Lower lobe of right lung (tissue), 2 donors: ENCODE measurements around the gene AKAP6. TPM values are rescaled to one million over a fixed set of nuclear protein-coding genes. Genes with fewer than 3 reads are reported as not detected.

ENCODE experiments used
- ATAC-seq, 2 donors: fragments of 200-7000 bp; cut with Tn5 transposase; one replicate each; pipeline ENCODE4 v1.9.1; 2020 to 2022; ENCODE audit warnings: mild to moderate bottlenecking in 2 of 2, moderate library complexity in 2 of 2
- DNase-seq: peaks from one replicate; pipeline ENCODE4 v3.0.0-alpha.2; 2020
- H3K27ac ChIP-seq: fragments of 200-600 bp; one replicate; pipeline ENCODE4 v1.8.0; 2022
- H3K27me3 ChIP-seq: fragments of 200-600 bp; one replicate; pipeline ENCODE4 v1.8.0; 2022; ENCODE audit warnings: low read depth
- H3K36me3 ChIP-seq: fragments of 200-600 bp; one replicate; pipeline ENCODE4 v1.8.0; 2022; ENCODE audit warnings: mild to moderate bottlenecking
- H3K4me1 ChIP-seq: fragments of 200-600 bp; one replicate; pipeline ENCODE4 v1.8.0; 2022
- H3K4me3 ChIP-seq: fragments of 200-600 bp; one replicate; pipeline ENCODE4 v1.8.0; 2022; ENCODE audit warnings: mild to moderate bottlenecking
- H3K9me3 ChIP-seq: fragments of 200-600 bp; one replicate; pipeline ENCODE4 v1.8.0; 2022
- intact Hi-C: fragments of 100-400 bp; cut with DNase I; formaldehyde crosslinking; loops from one replicate; pipeline ENCODE4 v1.11.0; 2022
- total RNA-seq: library from RNA; stranded (reverse); fragmentation: NEBNext Ultra II Directional; extraction: Animal tissue kit (Norgen Biotek cat#: 25700); gene quantifications from one replicate; pipeline ENCODE4 v1.2.1, GENCODE V29; 2021
- TF ChIP-seq, protein P1 (sequence below): fragments of 200-600 bp; IDR thresholded peaks from one replicate; pipeline ENCODE4 v1.8.0; 2022; ENCODE audit warnings: antibody characterized with exemption, mild to moderate bottlenecking
- donor health status: DM: no; HTN: yes; CAD: no; lungs with severe emphysema.

The AKAP6 gene
- total RNA-seq, 1 donor from 2014 or later, result 8.6 TPM

DNA sequence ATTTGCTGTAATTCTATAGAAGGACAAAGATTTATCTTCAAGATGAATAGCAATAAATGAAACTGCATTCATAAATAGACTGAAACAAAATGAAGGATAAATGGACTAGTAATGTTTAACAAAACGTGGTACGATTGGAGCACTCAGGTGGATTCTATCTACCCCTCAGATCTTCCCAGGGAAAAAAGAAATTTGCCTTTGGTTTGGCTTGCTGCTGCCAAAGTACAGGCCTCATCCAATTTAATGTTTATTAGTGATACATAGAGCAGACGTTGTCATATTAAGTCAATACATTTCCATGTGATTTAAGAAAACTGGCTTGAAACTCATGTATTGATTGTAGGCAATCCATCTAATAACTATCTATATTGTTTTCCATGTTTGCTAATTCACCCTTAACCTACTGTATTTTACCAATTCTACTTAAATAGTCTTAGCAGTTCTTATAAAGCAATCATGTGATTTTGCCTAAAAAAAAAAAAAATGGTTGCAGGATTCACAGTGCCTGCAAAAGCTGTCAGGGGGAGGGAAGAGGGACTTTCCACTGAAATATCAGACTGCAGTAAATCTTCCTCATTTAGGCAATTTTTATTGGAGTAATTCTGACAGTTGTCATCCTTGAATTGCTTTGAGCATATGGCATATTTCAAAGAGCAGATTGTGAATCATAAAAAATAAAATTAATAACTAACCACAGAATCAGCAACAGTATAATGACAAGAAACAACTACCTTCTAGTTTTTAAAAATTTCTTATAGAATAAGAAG is 367.4 kb downstream of the AKAP6 start:
- TF ChIP-seq, protein P1, sequence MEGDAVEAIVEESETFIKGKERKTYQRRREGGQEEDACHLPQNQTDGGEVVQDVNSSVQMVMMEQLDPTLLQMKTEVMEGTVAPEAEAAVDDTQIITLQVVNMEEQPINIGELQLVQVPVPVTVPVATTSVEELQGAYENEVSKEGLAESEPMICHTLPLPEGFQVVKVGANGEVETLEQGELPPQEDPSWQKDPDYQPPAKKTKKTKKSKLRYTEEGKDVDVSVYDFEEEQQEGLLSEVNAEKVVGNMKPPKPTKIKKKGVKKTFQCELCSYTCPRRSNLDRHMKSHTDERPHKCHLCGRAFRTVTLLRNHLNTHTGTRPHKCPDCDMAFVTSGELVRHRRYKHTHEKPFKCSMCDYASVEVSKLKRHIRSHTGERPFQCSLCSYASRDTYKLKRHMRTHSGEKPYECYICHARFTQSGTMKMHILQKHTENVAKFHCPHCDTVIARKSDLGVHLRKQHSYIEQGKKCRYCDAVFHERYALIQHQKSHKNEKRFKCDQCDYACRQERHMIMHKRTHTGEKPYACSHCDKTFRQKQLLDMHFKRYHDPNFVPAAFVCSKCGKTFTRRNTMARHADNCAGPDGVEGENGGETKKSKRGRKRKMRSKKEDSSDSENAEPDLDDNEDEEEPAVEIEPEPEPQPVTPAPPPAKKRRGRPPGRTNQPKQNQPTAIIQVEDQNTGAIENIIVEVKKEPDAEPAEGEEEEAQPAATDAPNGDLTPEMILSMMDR, result no peak
- no peak overlapping the region for H3K4me3 ChIP-seq
- intact Hi-C loops, result no loop called here
- H3K4me1 ChIP-seq, result no peaks in the 10 kb centered on the region
- DNase-seq, result no peak
- ATAC-seq, result no peak
- no peaks in the 10 kb centered on the region for H3K27me3 ChIP-seq
- H3K27ac ChIP-seq, result no peak overlapping the region
- no peaks in the 10 kb centered on the region for H3K36me3 ChIP-seq
- no peaks in the 10 kb centered on the region for H3K9me3 ChIP-seq

DNA sequence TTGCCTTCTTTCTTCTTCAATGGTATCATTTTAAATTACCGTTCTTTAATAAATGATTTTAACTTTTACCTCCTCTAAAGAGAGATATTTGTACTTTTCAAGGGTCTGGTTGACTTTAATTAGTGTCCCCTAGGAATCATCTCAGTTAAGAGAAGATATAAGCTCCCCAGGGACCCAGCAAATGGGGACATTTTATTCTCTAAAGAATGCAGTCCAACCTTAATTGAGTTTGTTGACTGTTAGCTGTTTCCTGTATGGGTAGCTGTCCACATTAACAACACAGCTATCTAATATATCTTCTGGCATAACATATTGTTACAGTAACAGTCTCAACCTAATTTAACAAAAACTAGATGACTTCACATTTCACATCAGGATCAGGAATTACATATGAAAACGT is 368.0 kb downstream of the AKAP6 start:
- DNase-seq (no peak), ATAC-seq (no peak)
- Histone ChIP-seq H3K9me3 (no peaks in the 10 kb centered on the region), H3K4me3 (no peak overlapping the region), H3K27me3 (no peaks in the 10 kb centered on the region), H3K36me3 (no peaks in the 10 kb centered on the region), H3K4me1 (no peaks in the 10 kb centered on the region), H3K27ac (no peak overlapping the region)
- intact Hi-C loops, result no loop called here
- TF ChIP-seq, protein P1, result no peak

DNA sequence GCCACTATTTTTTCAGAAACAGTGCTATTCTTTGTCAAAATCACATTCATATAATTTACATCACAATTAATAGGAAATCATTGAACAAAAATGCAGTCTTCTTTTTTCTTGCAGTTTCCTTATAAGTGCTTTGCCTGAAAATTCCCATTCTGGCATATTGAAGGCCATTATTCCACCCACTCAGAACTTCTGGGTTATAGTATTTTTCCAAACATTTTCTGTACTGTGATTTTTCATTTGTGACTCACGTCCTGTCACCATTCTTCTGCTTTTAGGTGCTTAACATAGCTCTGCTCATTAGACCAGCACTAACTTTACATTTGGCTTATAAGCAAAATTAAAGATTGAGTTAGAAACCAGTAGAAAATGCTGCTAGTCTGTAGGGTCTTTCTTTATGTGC is 368.6 kb downstream of the AKAP6 start:
- no peak overlapping the region for H3K4me3 ChIP-seq
- ATAC-seq (no peak), DNase-seq (no peak)
- H3K36me3 ChIP-seq, result no peaks in the 10 kb centered on the region
- intact Hi-C loops, result no loop called here
- no peaks in the 10 kb centered on the region for H3K9me3 ChIP-seq
- H3K27ac ChIP-seq, result no peak overlapping the region
- H3K27me3 ChIP-seq, result no peaks in the 10 kb centered on the region
- TF ChIP-seq, protein P1, result no peak
- no peaks in the 10 kb centered on the region for H3K4me1 ChIP-seq

DNA sequence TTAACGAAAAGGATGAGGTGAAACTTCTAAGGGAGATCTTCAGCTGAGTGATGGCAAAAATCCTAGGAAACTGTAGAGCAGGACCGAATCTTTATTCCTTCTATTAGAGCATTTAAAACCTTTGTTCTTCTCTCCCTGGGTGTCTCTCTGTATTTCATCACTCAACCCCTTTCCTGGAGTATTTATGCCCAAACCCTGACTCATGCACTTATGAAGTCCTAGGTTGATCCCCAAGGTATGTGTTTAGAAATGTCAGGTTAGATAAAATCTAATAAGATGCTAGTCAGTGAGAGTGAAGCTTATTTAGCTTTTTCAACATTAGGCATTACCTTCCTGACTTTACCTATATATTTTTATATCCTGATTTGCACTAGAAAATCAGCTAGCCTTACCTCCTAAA is 369.7 kb downstream of the AKAP6 start:
- DNase-seq (no peak), ATAC-seq (no peak)
- intact Hi-C loops, result no loop called here
- Histone ChIP-seq H3K4me1 (no peaks in the 10 kb centered on the region), H3K27me3 (no peaks in the 10 kb centered on the region), H3K9me3 (no peaks in the 10 kb centered on the region), H3K36me3 (no peaks in the 10 kb centered on the region), H3K4me3 (no peak overlapping the region), H3K27ac (no peak overlapping the region)
- TF ChIP-seq, protein P1, result no peak

DNA sequence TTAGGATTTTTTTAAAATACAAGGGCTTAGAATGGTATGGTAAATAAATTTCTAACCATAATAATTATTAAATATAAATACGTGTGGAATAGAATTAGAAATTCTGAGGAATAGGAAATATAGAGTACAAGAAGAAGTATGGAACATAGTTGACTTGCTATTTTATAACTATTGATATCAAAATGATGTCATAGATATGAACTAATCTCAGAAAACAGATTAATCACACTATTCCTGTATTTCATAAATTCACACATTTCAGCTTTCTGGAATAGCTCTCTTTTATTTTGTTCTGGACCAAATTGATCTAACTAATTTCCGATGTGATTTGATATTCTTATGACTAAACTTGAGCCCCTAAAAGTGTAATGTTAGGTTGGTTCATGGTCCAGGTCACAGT is 372.4 kb downstream of the AKAP6 start:
- intact Hi-C loops, result no loop called here
- ATAC-seq (no peak), DNase-seq (no peak)
- TF ChIP-seq, protein P1, result no peak
- no peaks in the 10 kb centered on the region for H3K4me1 ChIP-seq
- no peaks in the 10 kb centered on the region for H3K27me3 ChIP-seq
- no peak overlapping the region for H3K4me3 ChIP-seq
- H3K27ac ChIP-seq, result no peak overlapping the region
- H3K36me3 ChIP-seq, result no peaks in the 10 kb centered on the region
- no peaks in the 10 kb centered on the region for H3K9me3 ChIP-seq
